HepG2 (cell line): ENCODE data around the gene NUP93. TPM values are rescaled to one million over a fixed set of nuclear protein-coding genes. Genes with fewer than 3 reads are reported as not detected.

Experiments used
- AHDC1 ChIP-seq: sonication (generic); formaldehyde crosslinking; IDR thresholded peaks from 2 replicates; pipeline ENCODE4 v1.5.1; 2020; ENCODE audit warnings: mild to moderate bottlenecking, missing genetic modification reagents, borderline replicate concordance
- EZH2 ChIP-seq: conservative IDR thresholded peaks from 2 replicates; pipeline ENCODE4 v1.6.1; 2012; ENCODE audit warnings: mild to moderate bottlenecking, low read depth, low read length, moderate library complexity
- GABPB1 ChIP-seq: IDR thresholded peaks from 2 replicates; pipeline ENCODE4 v1.6.1; 2016; ENCODE audit warnings: mild to moderate bottlenecking, missing genetic modification reagents, moderate library complexity, missing compliant biosample characterization
- KDM5A ChIP-seq: fragments of 200-600 bp; sonication (generic); IDR thresholded peaks from 2 replicates; pipeline ENCODE4 v1.7.0; 2018; ENCODE audit warnings: antibody characterized with exemption, mild to moderate bottlenecking, low read length, borderline replicate concordance
- PITX1 ChIP-seq: sonication (generic); formaldehyde crosslinking; IDR thresholded peaks from 2 replicates; pipeline ENCODE4 v1.5.1; 2020; ENCODE audit warnings: mild to moderate bottlenecking, missing genetic modification reagents
- RFXAP ChIP-seq: sonication (generic); formaldehyde crosslinking; IDR thresholded peaks from 2 replicates; pipeline ENCODE4 v1.4.0; 2020; ENCODE audit warnings: missing genetic modification reagents, borderline replicate concordance
- SMC3 ChIP-seq: IDR thresholded peaks from 2 replicates; pipeline ENCODE4 v1.6.1; 2011; ENCODE audit warnings: low read length, improper control_type of control experiment
- SNAI1 ChIP-seq: sonication (generic); formaldehyde crosslinking; IDR thresholded peaks from 2 replicates; pipeline ENCODE4 v1.5.0; 2020; ENCODE audit warnings: mild to moderate bottlenecking, missing genetic modification reagents, borderline replicate concordance
- SP140L ChIP-seq: sonication (generic); formaldehyde crosslinking; IDR thresholded peaks from 2 replicates; pipeline ENCODE4 v1.4.0; 2020; ENCODE audit warnings: missing genetic modification reagents, borderline replicate concordance
- TEAD3 ChIP-seq: optimal IDR thresholded peaks from 2 replicates; pipeline ENCODE3; 2016; ENCODE audit warnings: borderline replicate concordance
- TFDP2 ChIP-seq: sonication (generic); formaldehyde crosslinking; IDR thresholded peaks from 2 replicates; pipeline ENCODE4 v1.4.0; 2020; ENCODE audit warnings: missing genetic modification reagents
- ZBTB20 ChIP-seq: sonication (generic); formaldehyde crosslinking; IDR thresholded peaks from 2 replicates; pipeline ENCODE4 v1.8.1; 2023; ENCODE audit warnings: missing genetic modification reagents, low read depth, mild to moderate bottlenecking, borderline replicate concordance
- ZBTB43 ChIP-seq: sonication (generic); formaldehyde crosslinking; conservative IDR thresholded peaks from 2 replicates; pipeline ENCODE4 v1.4.0; 2020; ENCODE audit warnings: missing genetic modification reagents
- ZEB1 ChIP-seq: IDR thresholded peaks from 2 replicates; pipeline ENCODE4 v1.6.1; 2012; ENCODE audit warnings: mild to moderate bottlenecking, low read depth, inconsistent platforms; ENCODE audit not compliant: insufficient replicate concordance
- ZFP36L1 ChIP-seq: sonication (generic); formaldehyde crosslinking; IDR thresholded peaks from 2 replicates; pipeline ENCODE4 v1.8.0; 2022; ENCODE audit warnings: mild to moderate bottlenecking, missing genetic modification reagents, moderate library complexity
- ZNF17 ChIP-seq: sonication (generic); formaldehyde crosslinking; IDR thresholded peaks from 2 replicates; pipeline ENCODE4 v1.5.0; 2020; ENCODE audit warnings: mild to moderate bottlenecking, missing genetic modification reagents
- ZNF260 ChIP-seq: sonication (generic); formaldehyde crosslinking; IDR thresholded peaks from 2 replicates; pipeline ENCODE4 v1.4.0; 2020; ENCODE audit warnings: missing genetic modification reagents, low read depth, mild to moderate bottlenecking, borderline replicate concordance
- ZNF574 ChIP-seq: sonication (generic); formaldehyde crosslinking; IDR thresholded peaks from 2 replicates; pipeline ENCODE4 v1.4.0; 2020; ENCODE audit warnings: missing genetic modification reagents
- ZNF776 ChIP-seq: sonication (generic); formaldehyde crosslinking; IDR thresholded peaks from 2 replicates; pipeline ENCODE4 v1.4.0; 2020; ENCODE audit warnings: mild to moderate bottlenecking, missing genetic modification reagents
- polyA plus RNA-seq, 8 experiments: library from polyadenylated mRNA; depleted of rRNA in 3 of 8; stranded (reverse) in 7 of 8; unstranded in 1 of 8; fragments of >200 nt; fragmentation: Illumina TruSeq in 4 of 8; extraction: Trizol in 4 of 8; gene quantifications; 2 replicates each; pipeline versions ENCODE4 v1.2.1 to v1.2.3, GENCODE V29; 2011 to 2016; ENCODE audit warnings: low read depth in 4 of 8, missing spikeins in 1 of 8, mixed read lengths in 1 of 8; ENCODE audit not compliant: insufficient read depth in 1 of 8
- total RNA-seq, 5 experiments: library from RNA; depleted of rRNA; stranded (reverse); fragments of >200 nt; fragmentation: Illumina TruSeq; extraction: Trizol; gene quantifications; 2 replicates each; pipeline ENCODE4 v1.2.3, GENCODE V29; 2016; ENCODE audit warnings: low read depth in 1 of 5

The NUP93 gene
- total and polyA plus RNA-seq, 2 of the 13 experiments (the other 11 are each of a cell fraction or from before 2014, with no cell fraction given): 58.5 to 140 TPM

- TF ChIP-seq AHDC1: no peak
- 0 out of 2 replicates have a peak, but pooled peaks have one; percentile 11 for TF ChIP-seq ZFP36L1
- TF ChIP-seq TEAD3: no peak
- TF ChIP-seq ZNF260: no peak
- TF ChIP-seq KDM5A: no peak
- no peak for TF ChIP-seq ZNF17 (CRISPR knock-in tag)
- TF ChIP-seq RFXAP (CRISPR knock-in tag): no peak
- no peak for TF ChIP-seq SNAI1 (CRISPR knock-in tag)
- TF ChIP-seq SP140L (CRISPR knock-in tag): no peak
- no peak for TF ChIP-seq SMC3
- no peak for TF ChIP-seq ZBTB20
- no peak for TF ChIP-seq EZH2
- no peak for TF ChIP-seq ZBTB43 (CRISPR knock-in tag)
- TF ChIP-seq ZEB1: peak; percentile 48
- no peak for TF ChIP-seq PITX1 (CRISPR knock-in tag)
- no peak for TF ChIP-seq GABPB1 (CRISPR knock-in tag)
- no peak for TF ChIP-seq TFDP2 (CRISPR knock-in tag)
- TF ChIP-seq ZNF574 (CRISPR knock-in tag): 0 out of 2 replicates have a peak, but pooled peaks have one; percentile 6
- TF ChIP-seq ZNF776: no peak
Measured at GRCh38 chr16:56848955-56849689, 119.2 kb downstream of the NUP93 start (continued).
